ENCODE measurements around the gene CD99L2.

Gene CD99L2

DNA sequence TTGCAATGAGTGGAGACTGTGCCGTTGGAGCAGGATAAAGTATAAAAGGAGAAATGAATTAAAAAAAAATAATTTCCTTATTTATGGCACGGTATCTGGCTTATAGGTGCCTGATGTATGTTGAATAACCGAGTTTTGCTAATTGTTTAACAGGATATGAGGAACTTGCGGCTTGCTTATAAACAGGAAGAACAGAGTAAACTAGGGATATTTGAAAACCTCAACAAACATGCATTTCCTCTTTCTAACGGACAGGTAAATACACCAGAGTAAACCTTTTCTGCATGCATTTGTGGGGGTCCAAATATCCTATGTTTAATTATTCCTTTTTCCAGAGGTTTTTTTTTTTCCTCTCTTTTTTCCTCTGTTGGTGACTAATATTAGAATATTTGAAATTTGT, 168.5 kb downstream of the CD99L2 start:
- Histone ChIP-seq H3K4me1 (ENCODE audit: insufficient read depth, low read length) (0 out of 2 replicates have a peak, but pooled peaks cover 2% of the 10 kb centered on the region), H3K9ac (ENCODE audit: low read depth, low read length) (no peak overlapping the region), H3K9me3 (ENCODE audit: control insufficient read depth, insufficient read depth, low read length) (no peaks in the 10 kb centered on the region), H3K36me3 (ENCODE audit: insufficient read depth, low read length) (no peaks in the 10 kb centered on the region)

DNA sequence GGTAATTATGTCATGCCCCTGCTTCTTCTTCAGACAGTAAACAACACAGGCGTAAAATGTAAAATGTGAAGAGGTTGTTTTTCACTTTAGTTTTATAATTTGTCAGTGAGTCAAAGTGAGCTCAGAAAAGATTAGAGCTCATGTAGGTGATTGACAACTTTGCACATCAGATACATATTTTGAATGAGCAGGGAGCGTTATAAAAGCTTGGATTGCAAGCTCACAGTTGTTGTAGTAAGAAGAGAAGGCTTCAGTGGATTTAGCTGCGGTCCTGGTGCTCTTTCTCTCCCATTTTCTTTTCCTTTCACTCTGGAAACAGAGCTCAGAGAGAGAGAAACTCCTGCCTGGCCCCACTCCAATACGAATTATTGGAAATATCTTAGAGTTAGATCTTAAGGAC, 178.8 kb downstream of the CD99L2 start:
- Histone ChIP-seq H3K36me3 (ENCODE audit: insufficient read depth, low read length) (no peaks in the 10 kb centered on the region), H3K4me1 (ENCODE audit: insufficient read depth, low read length) (no peaks in the 10 kb centered on the region), H3K9ac (ENCODE audit: low read depth, low read length) (no peak overlapping the region), H3K9me3 (ENCODE audit: control insufficient read depth, insufficient read depth, low read length) (no peaks in the 10 kb centered on the region; the same call in 1 of the 2 replicates)
